ENCODE results near the gene PARL. TPM values are rescaled to one million over a fixed set of nuclear protein-coding genes. Genes with fewer than 3 reads are reported as not detected.
"Not testable (repeated sequence)": the region's sequence is repeated elsewhere in the genome, so short reads cannot be mapped to it uniquely, and the experiment has no call there.

The PARL gene
- total RNA-seq, 1 donor from 2014 or later, result 36.6 TPM

GRCh38 chr3:183880121-183880520, 4.6 kb downstream of the PARL start:
- TF ChIP-seq POLR2A (IDR thresholded peaks at IDR 0.05), result no peak
- no peak for TF ChIP-seq POLR2AphosphoS5 (IDR thresholded peaks at IDR 0.05; ENCODE audit: insufficient read depth in 1 of 2, low read depth in 1 of 2)
- TF ChIP-seq CTCF (IDR thresholded peaks at IDR 0.05), result no peak
- intact Hi-C loops (cut with DNase I), result no loop called here
- Histone ChIP-seq H3K27ac (no peak overlapping the region), H3K9me3 (no peaks in the 10 kb centered on the region), H3K4me3 (no peak overlapping the region), H3K27me3 (no peaks in the 10 kb centered on the region), H3K4me1 (peaks cover 20% of the 10 kb centered on the region), H3K36me3 (no peaks in the 10 kb centered on the region)
- no peak for DNase-seq (ENCODE audit: extremely low spot score in 2 of 2)

GRCh38 chr3:183879243-183879642, 5.4 kb downstream of the PARL start:
- no peak for DNase-seq (ENCODE audit: extremely low spot score in 2 of 2)
- peaks cover 19% of the 10 kb centered on the region for H3K4me1 ChIP-seq
- no peaks in the 10 kb centered on the region for H3K36me3 ChIP-seq
- no peak overlapping the region for H3K27ac ChIP-seq
- H3K9me3 ChIP-seq, result no peaks in the 10 kb centered on the region
- intact Hi-C loops (cut with DNase I), result no loop called here
- TF ChIP-seq POLR2A (IDR thresholded peaks at IDR 0.05) (no peak), POLR2AphosphoS5 (IDR thresholded peaks at IDR 0.05; ENCODE audit: insufficient read depth in 1 of 2, low read depth in 1 of 2) (no peak), CTCF (IDR thresholded peaks at IDR 0.05) (no peak)
- no peaks in the 10 kb centered on the region for H3K27me3 ChIP-seq
- no peak overlapping the region for H3K4me3 ChIP-seq

GRCh38 chr3:183878071-183878470, 6.6 kb downstream of the PARL start:
- no peak for TF ChIP-seq CTCF (IDR thresholded peaks at IDR 0.05)
- no peak for TF ChIP-seq POLR2A (IDR thresholded peaks at IDR 0.05)
- TF ChIP-seq POLR2AphosphoS5 (IDR thresholded peaks at IDR 0.05; ENCODE audit: insufficient read depth in 1 of 2, low read depth in 1 of 2), result no peak
- H3K4me3 ChIP-seq, result no peak overlapping the region
- no peak for DNase-seq (ENCODE audit: extremely low spot score in 2 of 2)
- H3K27me3 ChIP-seq, result no peaks in the 10 kb centered on the region
- intact Hi-C loops (cut with DNase I), result no loop called here
- H3K9me3 ChIP-seq, result no peaks in the 10 kb centered on the region
- H3K36me3 ChIP-seq, result no peaks in the 10 kb centered on the region
- peaks cover 10% of the 10 kb centered on the region for H3K4me1 ChIP-seq
- no peak overlapping the region for H3K27ac ChIP-seq

GRCh38 chr3:183877227-183877626, 7.5 kb downstream of the PARL start:
- intact Hi-C loops (cut with DNase I); H3K4me1 ChIP-seq; H3K27me3 ChIP-seq; DNase-seq (ENCODE audit: extremely low spot score in 2 of 2); H3K36me3 ChIP-seq; H3K9me3 ChIP-seq; H3K27ac ChIP-seq; H3K4me3 ChIP-seq: not testable (repeated sequence)

GRCh38 chr3:183875411-183875810, 9.3 kb downstream of the PARL start:
- no peak for TF ChIP-seq POLR2AphosphoS5 (IDR thresholded peaks at IDR 0.05; ENCODE audit: insufficient read depth in 1 of 2, low read depth in 1 of 2)
- TF ChIP-seq POLR2A (IDR thresholded peaks at IDR 0.05), result no peak
- no peak for TF ChIP-seq CTCF (IDR thresholded peaks at IDR 0.05)
- Histone ChIP-seq H3K9me3 (no peaks in the 10 kb centered on the region), H3K27ac (no peak overlapping the region), H3K27me3 (no peaks in the 10 kb centered on the region), H3K36me3 (no peaks in the 10 kb centered on the region), H3K4me3 (no peak overlapping the region), H3K4me1 (peaks cover 4% of the 10 kb centered on the region)
- intact Hi-C loops (cut with DNase I), result no loop called here
- no peak for DNase-seq (ENCODE audit: extremely low spot score in 2 of 2)

- Histone ChIP-seq H3K9me3 (no peaks in the 10 kb centered on the region), H3K27ac (no peak overlapping the region), H3K4me1 (peaks cover 4% of the 10 kb centered on the region), H3K4me3 (no peak overlapping the region), H3K36me3 (no peaks in the 10 kb centered on the region), H3K27me3 (no peaks in the 10 kb centered on the region)
- intact Hi-C loops (cut with DNase I), result no loop called here
- TF ChIP-seq CTCF (IDR thresholded peaks at IDR 0.05) (no peak), POLR2A (IDR thresholded peaks at IDR 0.05) (no peak), POLR2AphosphoS5 (IDR thresholded peaks at IDR 0.05; ENCODE audit: insufficient read depth in 1 of 2, low read depth in 1 of 2) (no peak)
- DNase-seq (ENCODE audit: extremely low spot score in 2 of 2), result no peak
Observed at GRCh38 chr3:183873914-183874313, 10.8 kb downstream of the PARL start.
